Fibroblast of lung (primary cell): ENCODE data around the gene MOGAT3.

ENCODE experiments used
- EZH2 ChIP-seq: IDR thresholded peaks from 2 replicates; pipeline ENCODE4 v1.5.1; 2012; ENCODE audit warnings: low read length, control low read depth, mild to moderate bottlenecking; ENCODE audit errors: missing control alignments
- TF ChIP-seq, protein P1 (sequence below), 2 donors: IDR thresholded peaks in 1 of 2; conservative IDR thresholded peaks in 1 of 2; 1 replicate in 1 of 2; 2 replicates in 1 of 2; pipeline ENCODE4 v1.5.1; 2011 to 2012; ENCODE audit warnings: low read length in 2 of 2, control low read depth in 1 of 2, inconsistent platforms in 1 of 2, low read depth in 1 of 2, mild to moderate bottlenecking in 1 of 2

DNA sequence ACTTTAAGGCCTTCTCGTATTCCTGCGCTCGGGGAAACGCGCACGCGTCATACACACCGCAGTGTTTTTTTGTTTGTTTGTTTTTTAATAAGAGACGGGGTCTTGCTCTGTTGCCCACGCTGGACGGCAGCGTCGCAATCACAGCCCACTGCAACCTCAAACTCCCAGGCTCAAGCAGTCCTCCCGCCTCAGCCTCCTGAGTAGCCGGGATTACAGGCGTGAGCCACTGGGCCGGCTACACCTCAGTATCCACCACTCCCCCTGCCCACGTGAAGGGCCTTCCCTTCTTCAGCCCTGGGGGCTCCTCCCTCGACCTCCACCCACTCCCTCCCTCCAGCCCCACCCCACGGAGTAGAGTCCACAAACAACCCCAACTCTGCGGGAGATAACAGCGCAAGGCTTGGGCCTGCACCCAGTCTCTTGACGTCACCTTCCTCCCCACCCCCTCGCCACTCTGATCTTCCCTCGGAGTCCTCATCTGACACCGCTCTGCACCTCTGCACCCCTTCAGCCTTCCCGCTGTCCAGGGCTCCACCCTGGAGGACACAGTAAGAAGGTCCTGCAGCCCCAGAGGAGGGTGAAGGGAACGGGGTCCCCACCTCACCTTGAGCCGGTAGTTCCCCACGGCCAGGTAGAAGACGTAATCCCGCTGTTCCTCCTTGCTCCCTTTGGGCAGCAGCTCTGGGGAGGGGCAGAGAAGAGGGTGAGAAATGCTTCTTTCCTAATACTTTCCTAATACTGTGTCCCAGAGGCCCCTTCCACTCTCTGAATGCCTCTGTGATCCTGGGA lies 39.6 kb upstream of the MOGAT3 start:
- TF ChIP-seq, protein P1, sequence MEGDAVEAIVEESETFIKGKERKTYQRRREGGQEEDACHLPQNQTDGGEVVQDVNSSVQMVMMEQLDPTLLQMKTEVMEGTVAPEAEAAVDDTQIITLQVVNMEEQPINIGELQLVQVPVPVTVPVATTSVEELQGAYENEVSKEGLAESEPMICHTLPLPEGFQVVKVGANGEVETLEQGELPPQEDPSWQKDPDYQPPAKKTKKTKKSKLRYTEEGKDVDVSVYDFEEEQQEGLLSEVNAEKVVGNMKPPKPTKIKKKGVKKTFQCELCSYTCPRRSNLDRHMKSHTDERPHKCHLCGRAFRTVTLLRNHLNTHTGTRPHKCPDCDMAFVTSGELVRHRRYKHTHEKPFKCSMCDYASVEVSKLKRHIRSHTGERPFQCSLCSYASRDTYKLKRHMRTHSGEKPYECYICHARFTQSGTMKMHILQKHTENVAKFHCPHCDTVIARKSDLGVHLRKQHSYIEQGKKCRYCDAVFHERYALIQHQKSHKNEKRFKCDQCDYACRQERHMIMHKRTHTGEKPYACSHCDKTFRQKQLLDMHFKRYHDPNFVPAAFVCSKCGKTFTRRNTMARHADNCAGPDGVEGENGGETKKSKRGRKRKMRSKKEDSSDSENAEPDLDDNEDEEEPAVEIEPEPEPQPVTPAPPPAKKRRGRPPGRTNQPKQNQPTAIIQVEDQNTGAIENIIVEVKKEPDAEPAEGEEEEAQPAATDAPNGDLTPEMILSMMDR (conservative IDR thresholded peaks at IDR 0.05 in 1 of 2, IDR thresholded peaks at IDR 0.05 in 1 of 2; ENCODE audit: low read depth in 1 of 2, low read length in 2 of 2) = no peak
- TF ChIP-seq EZH2 = no peak
